OCI-LY7 (cell line): ENCODE data around the gene DCAF8L2.

Experiments used
- EZH2phosphoT487 ChIP-seq: fragments of 200-600 bp; sonication (generic); IDR thresholded peaks from 2 replicates; pipeline ENCODE4 v1.6.1; 2018; ENCODE audit warnings: low read depth, borderline replicate concordance, mild to moderate bottlenecking, mixed run types, antibody characterized with exemption, low read length, moderate library complexity, mixed read lengths
- TF ChIP-seq, protein P1 (sequence below): fragments of 200-600 bp; sonication (generic); conservative IDR thresholded peaks from 2 replicates; pipeline ENCODE4 v1.5.1; 2014; ENCODE audit warnings: mild to moderate bottlenecking, antibody characterized with exemption, low read length, moderate library complexity, mixed read lengths

DNA sequence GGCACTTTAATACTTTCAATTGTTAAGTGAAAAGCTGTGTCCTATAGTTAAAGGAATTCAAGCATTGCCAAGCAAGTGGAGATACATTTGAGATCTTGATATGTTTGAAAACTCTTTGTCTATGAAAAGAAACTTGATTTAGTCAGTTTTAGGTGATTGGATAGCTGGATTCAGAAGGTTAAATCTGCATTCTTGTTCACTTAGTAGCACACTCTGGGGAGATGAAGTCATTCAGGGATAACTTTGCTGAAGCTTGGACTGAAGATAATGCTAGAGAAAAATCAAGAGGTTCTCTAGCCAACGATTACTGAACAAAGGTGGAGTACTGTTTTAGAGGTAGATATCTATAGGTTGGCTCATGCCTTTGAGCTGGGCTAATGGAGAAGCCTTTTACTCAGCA is 90.6 kb downstream of the DCAF8L2 start:
- TF ChIP-seq, protein P1, sequence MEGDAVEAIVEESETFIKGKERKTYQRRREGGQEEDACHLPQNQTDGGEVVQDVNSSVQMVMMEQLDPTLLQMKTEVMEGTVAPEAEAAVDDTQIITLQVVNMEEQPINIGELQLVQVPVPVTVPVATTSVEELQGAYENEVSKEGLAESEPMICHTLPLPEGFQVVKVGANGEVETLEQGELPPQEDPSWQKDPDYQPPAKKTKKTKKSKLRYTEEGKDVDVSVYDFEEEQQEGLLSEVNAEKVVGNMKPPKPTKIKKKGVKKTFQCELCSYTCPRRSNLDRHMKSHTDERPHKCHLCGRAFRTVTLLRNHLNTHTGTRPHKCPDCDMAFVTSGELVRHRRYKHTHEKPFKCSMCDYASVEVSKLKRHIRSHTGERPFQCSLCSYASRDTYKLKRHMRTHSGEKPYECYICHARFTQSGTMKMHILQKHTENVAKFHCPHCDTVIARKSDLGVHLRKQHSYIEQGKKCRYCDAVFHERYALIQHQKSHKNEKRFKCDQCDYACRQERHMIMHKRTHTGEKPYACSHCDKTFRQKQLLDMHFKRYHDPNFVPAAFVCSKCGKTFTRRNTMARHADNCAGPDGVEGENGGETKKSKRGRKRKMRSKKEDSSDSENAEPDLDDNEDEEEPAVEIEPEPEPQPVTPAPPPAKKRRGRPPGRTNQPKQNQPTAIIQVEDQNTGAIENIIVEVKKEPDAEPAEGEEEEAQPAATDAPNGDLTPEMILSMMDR, result no peak
- TF ChIP-seq EZH2phosphoT487, result no peak
